WI38 (cell line): ENCODE measurements around the gene CTSZ.
"Not testable (repeated sequence)": the region's sequence is repeated elsewhere in the genome, so short reads cannot be mapped to it uniquely, and the experiment has no call there.

Experiments used
- H3K4me3 ChIP-seq: 2 replicates; pipeline ENCODE4 v1.5.1; 2011; ENCODE audit warnings: low read depth, mild to moderate bottlenecking, control low read depth, low read length
- CTCF ChIP-seq: IDR thresholded peaks from 2 replicates; pipeline ENCODE4 v1.5.1; 2012; ENCODE audit warnings: low read depth, mild to moderate bottlenecking, control low read depth, low read length

Gene CTSZ

GRCh38 chr20:58963060-58963584 lies 43.9 kb downstream of the CTSZ start:
- no peak for TF ChIP-seq CTCF

GRCh38 chr20:58959652-58960051 lies 47.4 kb downstream of the CTSZ start:
- H3K4me3 ChIP-seq = no peak overlapping the region
- no peak for TF ChIP-seq CTCF

More at GRCh38 chr20:58963060-58963584, 43.9 kb downstream of the CTSZ start:
- no peak overlapping the region for H3K4me3 ChIP-seq

GRCh38 chr20:58956078-58956477 lies 51.0 kb downstream of the CTSZ start:
- H3K4me3 ChIP-seq = no peak overlapping the region
- TF ChIP-seq CTCF = no peak

- TF ChIP-seq CTCF = no peak
Measured at GRCh38 chr20:58953050-58953449, 54.0 kb downstream of the CTSZ start.

GRCh38 chr20:58950603-58951002 lies 56.5 kb downstream of the CTSZ start:
- no peak overlapping the region for H3K4me3 ChIP-seq
- TF ChIP-seq CTCF = no peak

More at GRCh38 chr20:58953050-58953449, 54.0 kb downstream of the CTSZ start:
- no peak overlapping the region for H3K4me3 ChIP-seq

GRCh38 chr20:58947797-58948388 lies 59.2 kb downstream of the CTSZ start:
- not testable (repeated sequence) for H3K4me3 ChIP-seq

- no peak overlapping the region for H3K4me3 ChIP-seq
- TF ChIP-seq CTCF = no peak
Measured at GRCh38 chr20:58945965-58946631, 61.0 kb downstream of the CTSZ start.
